Neuronal stem cell (in vitro differentiated cells): Measurements from ENCODE around the gene PAPPA.

Experiments
- DNase-seq: peaks from one replicate; pipeline ENCODE4 v3.0.0-alpha.2; 2013; ENCODE audit warnings: low spot score
- H2AFZ ChIP-seq: one replicate; pipeline ENCODE4 v1.6.1; 2013; ENCODE audit warnings: mild to moderate bottlenecking, low read length, inconsistent platforms
- H2AK5ac ChIP-seq: 2 replicates; pipeline ENCODE4 v1.6.1; 2013; ENCODE audit warnings: low read depth, mild to moderate bottlenecking, inconsistent platforms, low read length, moderate library complexity, mixed read lengths
- H2BK120ac ChIP-seq: 2 replicates; pipeline ENCODE4 v1.6.1; 2013; ENCODE audit warnings: low read depth, mild to moderate bottlenecking, inconsistent platforms, low read length, moderate library complexity, mixed read lengths
- H2BK12ac ChIP-seq: one replicate; pipeline ENCODE4 v1.6.1; 2013; ENCODE audit warnings: low read length, inconsistent platforms
- H2BK15ac ChIP-seq: 2 replicates; pipeline ENCODE4 v1.6.1; 2013; ENCODE audit warnings: mild to moderate bottlenecking, low read length, inconsistent platforms, mixed read lengths
- H2BK5ac ChIP-seq: one replicate; pipeline ENCODE4 v1.6.1; 2013; ENCODE audit warnings: inconsistent platforms, mild to moderate bottlenecking, low read length, moderate library complexity
- H3K14ac ChIP-seq: one replicate; pipeline ENCODE4 v1.6.1; 2013; ENCODE audit warnings: low read length, inconsistent platforms
- H3K18ac ChIP-seq: 2 replicates; pipeline ENCODE4 v1.6.1; 2013; ENCODE audit warnings: low read length, inconsistent platforms
- H3K23ac ChIP-seq: 2 replicates; pipeline ENCODE4 v1.6.1; 2013; ENCODE audit warnings: low read depth, mild to moderate bottlenecking, mixed read lengths, low read length, inconsistent platforms; ENCODE audit not compliant: poor library complexity
- H3K27ac ChIP-seq: replicated peaks from 3 replicates; pipeline ENCODE4 v1.5.1; 2013; ENCODE audit warnings: low read length, inconsistent platforms
- H3K27me3 ChIP-seq, 3 experiments: 2 replicates each; pipeline ENCODE4 v1.6.1; 2013; ENCODE audit warnings: low read length in 3 of 3, mild to moderate bottlenecking in 2 of 3, inconsistent platforms in 1 of 3, low read depth in 1 of 3, mixed read lengths in 1 of 3, moderate library complexity in 1 of 3; ENCODE audit not compliant: control insufficient read depth in 3 of 3, insufficient read depth in 3 of 3
- H3K36me3 ChIP-seq, 2 donors: replicated peaks in 1 of 2; 2 replicates each; pipeline ENCODE4 v1.6.1; 2013; ENCODE audit warnings: low read length in 2 of 2; ENCODE audit not compliant: control insufficient read depth in 2 of 2, insufficient read depth in 2 of 2
- H3K4ac ChIP-seq: 2 replicates; pipeline ENCODE4 v1.6.1; 2013; ENCODE audit warnings: inconsistent platforms, mild to moderate bottlenecking, low read length, moderate library complexity
- H3K4me1 ChIP-seq, 2 donors: 1 replicate in 1 of 2; 2 replicates in 1 of 2; pipeline ENCODE4 v1.6.1; 2013; ENCODE audit warnings: low read length in 2 of 2, low read depth in 1 of 2; ENCODE audit not compliant: control insufficient read depth in 2 of 2, insufficient read depth in 1 of 2
- H3K4me2 ChIP-seq: one replicate; pipeline ENCODE4 v1.6.1; 2013; ENCODE audit warnings: mild to moderate bottlenecking, low read length, inconsistent platforms; ENCODE audit not compliant: insufficient read depth, poor library complexity, severe bottlenecking
- H3K4me3 ChIP-seq, 2 donors: 2 replicates each; pipeline ENCODE4 v1.5.1; 2013; ENCODE audit warnings: low read length in 2 of 2, mild to moderate bottlenecking in 2 of 2, inconsistent platforms in 1 of 2, moderate library complexity in 1 of 2
- H3K79me1 ChIP-seq: one replicate; pipeline ENCODE4 v1.6.1; 2013; ENCODE audit warnings: low read depth, mild to moderate bottlenecking, inconsistent platforms, low read length, moderate library complexity
- H3K9ac ChIP-seq: one replicate; pipeline ENCODE4 v1.6.1; 2013; ENCODE audit warnings: mild to moderate bottlenecking, low read depth, low read length, inconsistent platforms; ENCODE audit not compliant: poor library complexity
- H3K9me3 ChIP-seq, 2 donors: replicated peaks in 1 of 2; 2 replicates each; pipeline versions ENCODE3 to v1.6.1; 2013; ENCODE audit warnings: low read length in 2 of 2, mild to moderate bottlenecking in 2 of 2, inconsistent platforms in 1 of 2, low read depth in 1 of 2, mixed read lengths in 1 of 2, moderate library complexity in 1 of 2; ENCODE audit not compliant: control insufficient read depth in 2 of 2, insufficient read depth in 1 of 2
- H4K8ac ChIP-seq: one replicate; pipeline ENCODE4 v1.6.1; 2013; ENCODE audit warnings: low read depth, mild to moderate bottlenecking, inconsistent platforms, low read length, moderate library complexity
- H4K91ac ChIP-seq: one replicate; pipeline ENCODE4 v1.6.1; 2013; ENCODE audit warnings: low read length, low read depth, mild to moderate bottlenecking, inconsistent platforms; ENCODE audit not compliant: poor library complexity
- WGBS, 2 donors: extraction: QIAGEN DNeasy Blood & Tissue Kit; methylation state at CpG; one replicate each; pipeline ENCODE4 v1.1.7; 2013; ENCODE audit warnings: missing lambda C conversion rate in 2 of 2, mixed read lengths in 1 of 2; ENCODE audit not compliant: insufficient read length in 2 of 2, insufficient replicate concordance in 1 of 2; ENCODE audit errors: extremely low coverage in 2 of 2; 5-methylcytosine and 5-hydroxymethylcytosine counted together

PAPPA gene

GRCh38 chr9:116336133-116336862 is 182.7 kb downstream of the PAPPA start:
- Histone ChIP-seq H3K36me3 (peaks cover 0 to 62% of the 10 kb centered on the region in 2 donors), H3K4me1 (peaks cover 17 to 28% of the 10 kb centered on the region in 2 donors)

DNA sequence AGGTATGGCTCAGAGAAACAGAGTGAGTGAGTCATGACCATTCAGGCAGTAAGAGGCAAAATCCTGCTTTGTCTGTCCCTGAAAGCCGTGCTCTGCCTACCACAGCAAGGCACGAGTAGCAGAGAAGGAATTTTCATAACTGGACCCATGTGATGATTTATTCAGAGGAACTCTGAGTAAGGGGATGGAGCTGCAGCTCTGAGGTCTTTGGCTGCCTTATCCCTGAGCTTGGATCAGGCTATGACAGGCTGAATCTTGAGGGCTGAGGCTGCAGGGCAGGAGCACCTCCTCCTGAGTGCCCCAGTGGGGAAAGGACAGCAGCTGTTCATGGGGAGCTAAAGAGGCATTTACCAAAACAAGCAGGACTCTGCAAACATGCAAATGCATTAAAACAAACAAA is 183.4 kb downstream of the PAPPA start:
- Histone ChIP-seq H3K9me3 (peaks cover 0 to 3% of the 10 kb centered on the region in 2 donors), H3K27me3 (peaks cover 0 to 25% (median 0%) of the 10 kb centered on the region in 3 experiments), H4K8ac (no peak overlapping the region), H2AK5ac (no peak overlapping the region), H3K4me2 (no peak overlapping the region), H3K79me1 (no peaks in the 10 kb centered on the region), H3K4ac (no peak overlapping the region), H2BK120ac (no peak overlapping the region), H2BK15ac (no peak overlapping the region), H3K36me3 (peaks cover 0 to 60% of the 10 kb centered on the region in 2 donors), H3K18ac (no peak overlapping the region), H2AFZ (peak overlapping the region; percentile 14), H2BK5ac (no peak overlapping the region), H3K23ac (no peak overlapping the region), H3K4me1 (peaks cover 22 to 28% of the 10 kb centered on the region in 2 donors), H3K27ac (no peak overlapping the region), H4K91ac (no peak overlapping the region), H3K4me3 (no peak overlapping the region), H3K14ac (no peak overlapping the region), H2BK12ac (no peak overlapping the region), H3K9ac (no peak overlapping the region)
- WGBS, 2 donors: no CpG with 5 or more reads among the region's 2 CpGs
- DNase-seq: no peak

More at GRCh38 chr9:116336133-116336862, 182.7 kb downstream of the PAPPA start:
- Histone ChIP-seq H3K23ac (no peak overlapping the region), H2BK5ac (no peak overlapping the region), H2BK15ac (no peak overlapping the region), H3K27ac (no peak overlapping the region), H2BK12ac (no peak overlapping the region), H3K4me2 (no peak overlapping the region), H3K4ac (no peak overlapping the region), H3K18ac (no peak overlapping the region), H4K91ac (no peak overlapping the region), H3K9me3 (peaks cover 0 to 3% of the 10 kb centered on the region in 2 donors), H2BK120ac (no peak overlapping the region), H2AFZ (no peak overlapping the region), H3K14ac (no peak overlapping the region), H3K27me3 (peaks cover 0 to 26% (median 0%) of the 10 kb centered on the region in 3 experiments), H3K9ac (no peak overlapping the region), H2AK5ac (no peak overlapping the region), H3K79me1 (no peaks in the 10 kb centered on the region), H4K8ac (no peak overlapping the region), H3K4me3 (no peak overlapping the region)
- WGBS, 2 donors: no CpG with 5 or more reads among the region's 7 CpGs
- DNase-seq: no peak

GRCh38 chr9:116340270-116340669 is 186.7 kb downstream of the PAPPA start:
- no peak overlapping the region for H2BK120ac ChIP-seq
- no peak overlapping the region for H4K8ac ChIP-seq
- no peak overlapping the region for H2AK5ac ChIP-seq
- H3K23ac ChIP-seq: no peak overlapping the region
- no peak overlapping the region for H2BK5ac ChIP-seq
- H3K18ac ChIP-seq: no peak overlapping the region
- no peak for DNase-seq
- H3K27me3 ChIP-seq: peaks cover 0 to 13% (median 0%) of the 10 kb centered on the region in 3 experiments
- H3K36me3 ChIP-seq: peaks cover 0 to 52% of the 10 kb centered on the region in 2 donors
- peaks cover 9 to 13% of the 10 kb centered on the region in 2 donors for H3K4me1 ChIP-seq
- no peak overlapping the region for H4K91ac ChIP-seq
- H3K27ac ChIP-seq: no peak overlapping the region
- no peak overlapping the region for H3K4me2 ChIP-seq
- H2BK12ac ChIP-seq: no peak overlapping the region
- H3K4ac ChIP-seq: no peak overlapping the region
- no peaks in the 10 kb centered on the region for H3K79me1 ChIP-seq
- H3K4me3 ChIP-seq: no peak overlapping the region
- H3K9me3 ChIP-seq: peaks cover 0 to 3% of the 10 kb centered on the region in 2 donors
- H3K14ac ChIP-seq: no peak overlapping the region
- H3K9ac ChIP-seq: no peak overlapping the region
- WGBS, 2 donors: no CpG with 5 or more reads among the region's 1 CpG
- H2BK15ac ChIP-seq: no peak overlapping the region
- no peak overlapping the region for H2AFZ ChIP-seq

- Histone ChIP-seq H3K9me3 (peaks cover 0 to 3% of the 10 kb centered on the region in 2 donors), H4K8ac (no peak overlapping the region), H3K9ac (no peak overlapping the region), H3K4ac (no peak overlapping the region), H2AFZ (no peak overlapping the region), H3K27me3 (peaks cover 0 to 5% (median 0%) of the 10 kb centered on the region in 3 experiments), H3K4me2 (no peak overlapping the region), H3K27ac (no peak overlapping the region), H2BK12ac (no peak overlapping the region), H3K79me1 (no peaks in the 10 kb centered on the region), H3K4me3 (no peak overlapping the region), H3K4me1 (peaks cover 4 to 11% of the 10 kb centered on the region in 2 donors), H3K14ac (no peak overlapping the region), H3K36me3 (peaks cover 0 to 60% of the 10 kb centered on the region in 2 donors), H2BK5ac (no peak overlapping the region), H4K91ac (no peak overlapping the region), H2BK120ac (no peak overlapping the region), H2BK15ac (no peak overlapping the region), H3K18ac (no peak overlapping the region), H3K23ac (no peak overlapping the region), H2AK5ac (no peak overlapping the region)
- WGBS, 2 donors: no CpG with 5 or more reads among the region's 1 CpG
- DNase-seq: no peak
Measured at GRCh38 chr9:116342061-116342460, 188.5 kb downstream of the PAPPA start.
